Caco-2 (cell line): ENCODE measurements around the gene BRF1. TPM values are rescaled to one million over a fixed set of nuclear protein-coding genes. Genes with fewer than 3 reads are reported as not detected.
"Not testable (repeated sequence)": the region's sequence is repeated elsewhere in the genome, so short reads cannot be mapped to it uniquely, and the experiment has no call there.

Experiments used
- BruUV-seq: library from RNA; stranded (reverse); fragments of 400-500 nt; replicated peaks from 2 replicates; lab custom pipeline; 2021; lab: Mats Ljungman, UMichigan
- CTCF ChIA-PET: fragments of 300-600 bp; sonication (Branson Sonifier 250); formaldehyde crosslinking; loops from one replicate; lab custom pipeline; 2022; ENCODE audit warnings: antibody characterized with exemption; lab: Charles Lee
- POLR2A ChIA-PET: fragments of 300-600 bp; sonication (Branson Sonifier 250); formaldehyde crosslinking; loops from one replicate; lab custom pipeline; 2022; ENCODE audit warnings: antibody characterized with exemption; lab: Charles Lee
- DNase-seq, 2 experiments: peaks; one replicate each; pipeline versions ENCODE4 v3.0.0 to v3.0.0-alpha.2; 2020 to 2022
- H3K27me3 ChIP-seq: replicated peaks from 2 replicates; pipeline ENCODE4 v1.6.0; 2011; ENCODE audit warnings: low read length; ENCODE audit not compliant: control insufficient read depth, insufficient read depth
- H3K36me3 ChIP-seq: 2 replicates; pipeline ENCODE4 v1.5.1; 2011; ENCODE audit warnings: low read length; ENCODE audit not compliant: control insufficient read depth, insufficient read depth
- H3K4me1 ChIP-seq: fragments of 250-450 bp; sonication (Bioruptor Pico); 2 replicates; pipeline ENCODE4 v1.5.1; 2020; ENCODE audit warnings: mild to moderate bottlenecking
- H3K4me3 ChIP-seq: 2 replicates; pipeline ENCODE4 v1.5.1; 2011; ENCODE audit warnings: low read depth, mild to moderate bottlenecking, control low read depth, low read length
- H3K9me3 ChIP-seq: fragments of 250-450 bp; sonication (Bioruptor Pico); 2 replicates; pipeline ENCODE4 v1.5.1; 2020; ENCODE audit warnings: mild to moderate bottlenecking, moderate library complexity
- H3K27ac Mint-ChIP-seq: one replicate; pipeline ENCODE4 v1.8.0; 2022; ENCODE audit warnings: mixed read lengths; ENCODE audit not compliant: unreplicated experiment
- H3K27me3 Mint-ChIP-seq: one replicate; pipeline ENCODE4 v1.8.0; 2022; ENCODE audit warnings: mixed read lengths; ENCODE audit not compliant: insufficient read depth, unreplicated experiment
- H3K36me3 Mint-ChIP-seq: one replicate; pipeline ENCODE4 v1.8.0; 2022; ENCODE audit warnings: mild to moderate bottlenecking, mixed read lengths; ENCODE audit not compliant: insufficient read depth, unreplicated experiment
- H3K4me1 Mint-ChIP-seq: one replicate; pipeline ENCODE4 v1.8.0; 2022; ENCODE audit warnings: low read depth, mixed read lengths; ENCODE audit not compliant: unreplicated experiment
- H3K4me3 Mint-ChIP-seq: one replicate; pipeline ENCODE4 v1.8.0; 2022; ENCODE audit warnings: mild to moderate bottlenecking, moderate library complexity, mixed read lengths; ENCODE audit not compliant: unreplicated experiment
- H3K9me3 Mint-ChIP-seq: one replicate; pipeline ENCODE4 v1.8.0; 2022; ENCODE audit warnings: mixed read lengths; ENCODE audit not compliant: unreplicated experiment
- intact Hi-C: fragments of 100-400 bp; cut with micrococcal nuclease; formaldehyde crosslinking; loops from one replicate; pipeline ENCODE4 v1.10.0; 2022; ENCODE audit not compliant: unreplicated experiment
- total RNA-seq: library from RNA; stranded (reverse); gene quantifications from 2 replicates; pipeline ENCODE4 v1.2.3, GENCODE V29; 2022
- TF ChIP-seq, protein P1 (sequence below), 2 experiments: fragments of 200-600 bp in 1 of 2; IDR thresholded peaks; 1 replicate in 1 of 2; 2 replicates in 1 of 2; pipeline versions ENCODE4 v1.5.1 to v1.8.0; 2011 to 2022; ENCODE audit warnings: antibody characterized with exemption in 1 of 2, control low read depth in 1 of 2, inconsistent platforms in 1 of 2, low read depth in 1 of 2, low read length in 1 of 2, mild to moderate bottlenecking in 1 of 2, moderate library complexity in 1 of 2; ENCODE audit not compliant: insufficient read depth in 1 of 2, severe bottlenecking in 1 of 2, unreplicated experiment in 1 of 2

BRF1 gene
- total RNA-seq, 1 experiment from 2014 or later, result 43.6 TPM

DNA sequence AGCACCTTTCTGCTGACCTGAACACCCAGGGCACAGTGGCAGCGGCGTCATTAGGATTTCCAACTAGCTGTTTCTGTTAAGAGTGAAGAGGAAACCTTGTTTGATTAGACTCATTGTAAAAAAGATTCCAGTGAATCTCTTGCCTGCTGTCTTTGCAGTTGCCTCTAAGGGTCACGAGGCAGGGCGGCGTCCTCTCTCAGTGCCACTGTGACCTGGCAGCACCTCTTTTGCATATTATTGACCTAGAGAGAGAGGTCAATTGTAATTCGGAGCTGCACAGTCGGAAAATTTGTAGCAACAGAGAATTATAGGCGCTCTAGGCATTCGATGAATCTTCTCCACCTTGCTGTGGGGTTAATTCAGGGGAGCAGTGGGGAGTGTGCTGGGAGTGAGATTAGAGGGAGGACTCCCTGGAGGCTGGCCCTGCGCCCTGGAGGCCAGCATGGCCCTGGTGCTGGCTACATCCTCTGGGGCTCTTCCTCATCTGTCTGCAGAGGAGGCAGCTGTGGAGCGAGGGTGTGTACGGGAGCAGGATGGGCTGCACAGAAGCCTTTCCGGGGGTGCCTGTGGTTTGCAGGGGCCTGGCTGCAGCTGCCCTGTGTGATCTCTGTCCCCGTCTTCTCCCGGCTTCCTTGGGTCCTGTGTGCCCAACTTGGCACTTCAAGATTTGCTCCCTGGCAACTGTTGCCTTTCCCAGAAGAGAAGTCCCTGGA is 28.0 kb upstream of the BRF1 start:
- no peak overlapping the region for H3K27ac Mint-ChIP-seq
- ChIA-PET CTCF (no interaction called here), POLR2A (no interaction called here)
- no peaks in the 10 kb centered on the region for H3K27me3 Mint-ChIP-seq
- TF ChIP-seq, protein P1, sequence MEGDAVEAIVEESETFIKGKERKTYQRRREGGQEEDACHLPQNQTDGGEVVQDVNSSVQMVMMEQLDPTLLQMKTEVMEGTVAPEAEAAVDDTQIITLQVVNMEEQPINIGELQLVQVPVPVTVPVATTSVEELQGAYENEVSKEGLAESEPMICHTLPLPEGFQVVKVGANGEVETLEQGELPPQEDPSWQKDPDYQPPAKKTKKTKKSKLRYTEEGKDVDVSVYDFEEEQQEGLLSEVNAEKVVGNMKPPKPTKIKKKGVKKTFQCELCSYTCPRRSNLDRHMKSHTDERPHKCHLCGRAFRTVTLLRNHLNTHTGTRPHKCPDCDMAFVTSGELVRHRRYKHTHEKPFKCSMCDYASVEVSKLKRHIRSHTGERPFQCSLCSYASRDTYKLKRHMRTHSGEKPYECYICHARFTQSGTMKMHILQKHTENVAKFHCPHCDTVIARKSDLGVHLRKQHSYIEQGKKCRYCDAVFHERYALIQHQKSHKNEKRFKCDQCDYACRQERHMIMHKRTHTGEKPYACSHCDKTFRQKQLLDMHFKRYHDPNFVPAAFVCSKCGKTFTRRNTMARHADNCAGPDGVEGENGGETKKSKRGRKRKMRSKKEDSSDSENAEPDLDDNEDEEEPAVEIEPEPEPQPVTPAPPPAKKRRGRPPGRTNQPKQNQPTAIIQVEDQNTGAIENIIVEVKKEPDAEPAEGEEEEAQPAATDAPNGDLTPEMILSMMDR (IDR thresholded peaks at IDR 0.05; ENCODE audit: insufficient read depth in 1 of 2, low read depth in 1 of 2, low read length in 1 of 2, severe bottlenecking in 1 of 2, unreplicated experiment in 1 of 2), result no peak
- no peaks in the 10 kb centered on the region for H3K36me3 Mint-ChIP-seq
- no peak overlapping the region for H3K4me3 Mint-ChIP-seq
- H3K4me3 ChIP-seq, result no peak overlapping the region
- H3K9me3 ChIP-seq, result no peaks in the 10 kb centered on the region
- no TSS peak for BruUV-seq
- no peaks in the 10 kb centered on the region for H3K4me1 Mint-ChIP-seq
- H3K36me3 ChIP-seq, result no peaks in the 10 kb centered on the region
- no peak for DNase-seq
- no peaks in the 10 kb centered on the region for H3K9me3 Mint-ChIP-seq
- no peaks in the 10 kb centered on the region for H3K4me1 ChIP-seq
- H3K27me3 ChIP-seq, result no peaks in the 10 kb centered on the region
- intact Hi-C loops, result no loop called here

DNA sequence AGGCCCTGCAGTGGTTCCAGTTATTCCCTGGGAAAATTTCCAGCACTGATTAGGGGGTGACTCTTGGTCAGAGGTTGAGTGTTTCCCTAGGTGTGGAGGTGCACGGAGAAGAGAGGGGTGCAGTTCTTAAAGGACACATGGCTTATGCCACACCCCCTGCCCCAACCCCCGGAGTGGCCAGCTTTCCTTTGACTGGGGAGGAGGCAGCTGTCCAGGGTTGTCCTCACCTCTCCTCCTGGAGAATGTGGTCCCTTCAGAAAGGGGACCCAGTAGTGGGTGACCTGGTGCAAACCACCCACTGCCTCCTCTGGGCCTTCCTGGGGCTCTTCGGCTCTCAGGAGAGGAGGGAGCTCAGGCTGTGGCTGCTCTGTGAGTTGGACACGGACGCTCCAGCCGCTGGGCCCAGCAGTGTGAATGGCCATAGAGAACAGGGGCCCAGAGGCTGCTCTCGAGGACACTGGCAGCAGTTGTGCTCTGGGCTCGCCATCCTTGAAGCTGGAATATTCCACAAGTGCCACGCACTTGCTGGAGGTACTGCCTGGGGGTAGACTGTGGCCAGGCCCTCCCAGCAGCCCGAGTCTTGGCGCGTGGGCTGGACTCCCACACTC is 27.4 kb upstream of the BRF1 start:
- H3K4me3 ChIP-seq, result no peak overlapping the region
- no peak overlapping the region for H3K4me3 Mint-ChIP-seq
- POLR2A ChIA-PET, result no interaction called here
- no peaks in the 10 kb centered on the region for H3K4me1 ChIP-seq
- peaks cover 3% of the 10 kb centered on the region for H3K36me3 Mint-ChIP-seq
- no peaks in the 10 kb centered on the region for H3K9me3 Mint-ChIP-seq
- H3K27ac Mint-ChIP-seq, result no peak overlapping the region
- BruUV-seq, result no TSS peak
- no peaks in the 10 kb centered on the region; the same call in 1 of the 2 replicates for H3K36me3 ChIP-seq
- peaks cover 3% of the 10 kb centered on the region for H3K4me1 Mint-ChIP-seq
- CTCF ChIA-PET, result no interaction called here
- no peaks in the 10 kb centered on the region for H3K27me3 Mint-ChIP-seq
- H3K9me3 ChIP-seq, result no peaks in the 10 kb centered on the region
- DNase-seq, result no peak
- TF ChIP-seq, protein P1 (IDR thresholded peaks at IDR 0.05; ENCODE audit: insufficient read depth in 1 of 2, low read depth in 1 of 2, low read length in 1 of 2, severe bottlenecking in 1 of 2, unreplicated experiment in 1 of 2), result no peak
- intact Hi-C loops, result no loop called here
- no peaks in the 10 kb centered on the region for H3K27me3 ChIP-seq

DNA sequence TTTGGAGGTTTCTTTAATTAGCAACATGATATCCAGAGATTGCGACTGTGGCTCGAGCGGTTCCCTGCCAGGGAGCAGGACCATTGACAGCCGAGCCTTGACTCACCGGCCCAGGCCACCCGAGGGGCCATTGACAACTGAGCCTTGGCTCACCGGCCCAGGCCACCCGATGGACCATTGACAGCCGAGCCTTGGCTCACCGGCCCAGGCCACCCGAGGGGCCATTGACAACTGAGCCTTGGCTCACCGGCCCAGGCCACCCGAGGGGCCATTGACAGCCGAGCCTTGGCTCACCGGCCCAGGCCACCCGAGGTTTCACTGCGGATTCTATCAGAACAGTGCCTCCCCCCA is 26.9 kb upstream of the BRF1 start:
- H3K4me3 ChIP-seq, intact Hi-C loops, H3K27ac Mint-ChIP-seq, H3K4me3 Mint-ChIP-seq, H3K36me3 Mint-ChIP-seq, H3K4me1 Mint-ChIP-seq, H3K36me3 ChIP-seq, CTCF ChIA-PET, H3K27me3 ChIP-seq, H3K4me1 ChIP-seq, POLR2A ChIA-PET, BruUV-seq, H3K27me3 Mint-ChIP-seq, DNase-seq, H3K9me3 Mint-ChIP-seq, H3K9me3 ChIP-seq: not testable (repeated sequence)
